ENCODE data around the gene SRPRA.

Gene SRPRA

DNA sequence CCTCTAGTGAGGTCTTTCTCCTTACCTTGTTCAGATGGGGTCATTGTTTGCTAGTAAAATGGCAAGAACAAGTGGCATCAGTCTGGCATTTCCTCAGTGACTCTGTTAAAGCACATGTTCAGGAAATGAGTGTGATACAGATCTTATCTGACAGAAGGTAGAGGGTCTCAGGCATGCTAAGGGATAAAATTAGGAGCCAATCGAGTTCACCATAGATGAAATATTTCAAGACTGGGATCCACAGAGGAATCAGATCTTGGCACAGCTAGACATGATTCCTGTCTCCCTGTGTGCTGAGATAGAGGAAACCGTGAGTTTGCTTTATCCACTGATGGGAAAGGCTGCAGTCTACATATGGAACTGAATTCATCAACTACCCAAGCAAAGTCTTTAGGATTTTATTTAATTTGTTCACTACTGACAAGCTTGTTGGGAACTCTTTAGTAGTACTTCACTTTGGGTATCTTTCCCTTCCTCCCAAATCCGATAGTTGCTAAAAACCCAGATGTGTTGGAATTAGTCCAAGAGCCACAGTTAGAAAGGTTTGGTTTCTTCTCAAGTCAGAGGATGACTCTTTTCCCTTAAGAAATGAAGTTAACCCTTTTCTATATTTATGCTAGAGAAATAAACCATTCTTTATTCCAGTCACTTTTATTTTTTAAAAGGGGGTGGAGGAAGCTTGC lies 38.7 kb downstream of the SRPRA start:
- DNase-seq (ENCODE audit: low read depth in 2 of 2), result no peak

DNA sequence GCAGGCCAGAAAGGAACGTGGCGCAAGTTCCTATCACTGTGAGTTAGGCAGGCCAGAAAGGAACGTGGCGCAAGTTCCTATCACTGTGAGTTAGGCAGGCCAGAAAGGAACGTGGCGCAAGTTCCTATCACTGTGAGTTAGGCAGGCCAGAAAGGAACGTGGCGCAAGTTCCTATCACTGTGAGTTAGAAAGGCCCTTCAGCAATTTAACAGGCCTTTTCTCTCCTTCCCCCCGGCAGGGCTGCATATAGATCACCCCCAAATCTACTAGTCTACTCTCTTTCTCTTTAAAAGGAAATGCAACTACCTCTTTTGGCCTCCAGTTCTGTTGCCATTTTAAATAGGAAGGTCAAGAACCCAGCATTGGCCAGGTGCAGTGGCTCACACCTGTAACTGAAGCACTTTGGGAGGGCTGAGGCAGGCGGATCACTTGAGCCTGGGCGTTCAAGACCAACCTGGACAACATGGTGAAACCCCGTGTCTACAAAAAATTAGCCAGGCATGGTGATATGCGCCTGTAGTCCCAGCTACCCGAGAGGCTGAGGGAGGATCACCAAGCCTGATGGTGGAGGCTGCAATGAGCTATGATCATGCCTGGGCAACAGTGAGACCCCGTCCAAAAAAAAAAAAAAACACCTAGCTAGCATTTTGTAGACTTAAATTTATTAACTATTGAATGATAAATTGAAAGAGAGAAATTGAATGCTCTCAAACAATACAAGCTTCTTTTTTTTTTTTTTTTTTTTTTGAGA lies 42.2 kb downstream of the SRPRA start:
- no peak for DNase-seq (ENCODE audit: low read depth in 2 of 2)

- no peak for DNase-seq (ENCODE audit: low read depth in 2 of 2)
Observed at GRCh38 chr11:126225295-126225665, 43.4 kb downstream of the SRPRA start.

DNA sequence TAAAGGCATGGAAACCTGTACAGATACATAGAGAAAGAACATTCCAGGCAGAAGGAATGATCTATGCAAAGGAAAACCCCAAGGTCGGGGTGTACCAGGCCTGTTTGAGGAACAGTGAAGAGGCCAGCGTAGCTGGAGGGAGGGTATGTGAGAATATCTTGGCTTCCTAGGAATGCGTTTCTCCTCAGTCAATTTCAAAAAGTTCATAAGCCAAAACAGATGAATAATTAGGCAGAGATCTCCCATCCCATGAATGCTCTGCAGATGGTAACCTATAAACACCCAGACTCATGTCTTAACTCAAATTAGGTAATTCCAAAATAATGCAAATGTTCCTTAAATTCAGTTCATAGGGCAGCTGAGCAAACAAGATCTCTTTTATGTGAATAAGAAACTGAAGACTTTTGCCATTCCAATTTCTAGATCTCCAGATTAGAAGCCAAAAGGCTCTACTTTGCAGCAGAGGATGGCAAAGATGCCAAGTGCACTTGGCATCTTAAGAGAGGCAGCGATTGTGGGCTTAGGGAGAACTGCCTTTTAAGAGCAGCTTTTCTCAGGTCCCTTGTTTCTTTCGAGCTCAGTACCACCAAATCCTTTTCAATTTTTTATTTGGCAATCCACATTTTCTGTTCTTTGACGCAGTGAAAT lies 43.9 kb downstream of the SRPRA start:
- no peak for DNase-seq (ENCODE audit: low read depth in 2 of 2)

DNA sequence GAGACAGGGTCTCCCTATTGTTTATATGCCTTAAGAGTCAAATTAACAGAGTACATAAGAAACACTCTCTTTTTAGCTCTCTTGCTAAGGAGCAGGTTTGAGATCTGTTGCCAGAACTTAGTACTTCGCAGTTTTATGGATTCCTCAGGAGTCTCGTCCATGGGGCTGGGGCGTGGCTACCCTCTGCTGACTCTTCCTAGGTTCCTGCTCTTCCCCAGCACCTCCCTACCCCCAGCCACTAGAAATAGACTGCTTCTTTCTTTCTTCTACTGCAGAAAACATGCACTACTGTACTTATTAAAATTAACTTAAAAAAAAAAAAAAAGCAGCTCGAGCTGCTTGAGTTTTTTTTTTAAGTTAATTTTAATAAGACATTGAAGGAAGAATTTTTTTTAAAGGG lies 49.1 kb downstream of the SRPRA start:
- DNase-seq (ENCODE audit: low read depth in 2 of 2), result no peak

DNA sequence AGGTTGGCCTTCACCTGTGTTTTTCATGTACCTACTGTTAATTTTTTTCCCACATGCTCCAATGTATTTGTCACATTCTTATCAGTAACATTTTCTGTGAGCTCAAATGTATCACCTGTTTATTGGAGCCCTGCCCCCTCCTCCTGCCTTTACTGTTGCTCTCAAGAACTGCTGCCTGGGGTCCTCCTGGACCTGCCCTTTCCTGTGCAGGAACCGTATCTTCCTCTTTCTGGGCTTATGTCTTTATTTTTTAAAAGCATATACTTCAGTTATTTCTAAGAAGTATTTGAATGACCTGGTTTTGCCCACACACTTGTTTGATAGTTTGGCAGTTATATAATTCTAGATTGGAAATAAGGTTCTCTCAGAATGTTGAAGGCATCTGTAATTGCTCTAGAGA lies 51.2 kb downstream of the SRPRA start:
- no peak for DNase-seq (ENCODE audit: low read depth in 2 of 2)

- DNase-seq (ENCODE audit: low read depth in 2 of 2), result no peak
Observed at GRCh38 chr11:126216526-126217305, 52.0 kb downstream of the SRPRA start.

- no peak for DNase-seq (ENCODE audit: low read depth in 2 of 2)
Observed at GRCh38 chr11:126214841-126215240, 53.9 kb downstream of the SRPRA start.

- DNase-seq (ENCODE audit: low read depth in 2 of 2), result no peak
Observed at GRCh38 chr11:126214441-126214840, 54.3 kb downstream of the SRPRA start.

Measured in stimulated activated CD8-positive, alpha-beta memory T cell treated with anti-CD3 and anti-CD28 coated beads, Interleukin-2, amount 100 ng/mL, for 48 hours (primary cell).